K562 (cell line): Measurements from ENCODE around the gene RPS27. TPM values are rescaled to one million over a fixed set of nuclear protein-coding genes. Genes with fewer than 3 reads are reported as not detected.
A peak's percentile ranks its signal among the peaks of the same experiment; 100 is the strongest.

Source experiments
- DNMT1 ChIP-seq: fragments of 450-650 bp; IDR thresholded peaks from 2 replicates; pipeline ENCODE4 v1.6.1; 2016; ENCODE audit warnings: antibody characterized with exemption, mild to moderate bottlenecking
- HNRNPK ChIP-seq: fragments of 200-400 bp; formaldehyde crosslinking; IDR thresholded peaks from one replicate; pipeline ENCODE4 v1.6.1; 2018; ENCODE audit warnings: mild to moderate bottlenecking, low read depth, low read length; ENCODE audit not compliant: poor library complexity, severe bottlenecking
- HNRNPUL1 ChIP-seq: fragments of 200-400 bp; formaldehyde crosslinking; IDR thresholded peaks from 2 replicates; pipeline ENCODE4 v1.6.1; 2017; ENCODE audit warnings: low read length
- IFI16 ChIP-seq: fragments of 250-450 bp; sonication (Bioruptor Pico); IDR thresholded peaks from 2 replicates; pipeline ENCODE4 v2.1.2; 2022; ENCODE audit warnings: mild to moderate bottlenecking, inconsistent platforms
- MLLT1 ChIP-seq, 2 experiments: fragments of 450-650 bp; IDR thresholded peaks; 2 replicates each; pipeline ENCODE4 v1.6.1; 2016
- OTX1 ChIP-seq: fragments of 450-650 bp; formaldehyde crosslinking; IDR thresholded peaks from 2 replicates; pipeline ENCODE4 v1.4.0; 2022; ENCODE audit warnings: mild to moderate bottlenecking
- SAFB ChIP-seq: fragments of 200-400 bp; formaldehyde crosslinking; IDR thresholded peaks from 2 replicates; pipeline ENCODE4 v1.6.1; 2017; ENCODE audit warnings: low read depth, low read length, borderline replicate concordance
- ZEB2 ChIP-seq: fragments of 450-650 bp; IDR thresholded peaks from 2 replicates; pipeline ENCODE4 v1.6.1; 2016
- polyA plus RNA-seq, 8 experiments: library from polyadenylated mRNA; depleted of rRNA in 4 of 8; stranded (reverse) in 5 of 8; unstranded in 3 of 8; fragments of >200 nt; fragmentation: Nextera tagmentation in 2 of 8; fragmentation: Illumina TruSeq in 1 of 8; extraction: Ambion mirVana in 2 of 8; extraction: Trizol in 1 of 8; gene quantifications; 2 replicates each; pipeline versions ENCODE4 v1.2.1 to v1.2.3, GENCODE V29; 2011 to 2014; ENCODE audit warnings: inconsistent platforms in 1 of 8, missing spikeins in 1 of 8
- total RNA-seq, 7 experiments: library from RNA; depleted of rRNA in 6 of 7; stranded (reverse); fragments of >200 nt in 6 of 7; fragmentation: Illumina TruSeq in 2 of 7; extraction: Trizol in 2 of 7; gene quantifications; 2 replicates each; pipeline versions ENCODE4 v1.2.1 to v1.2.3, GENCODE V29; 2011 to 2021; ENCODE audit warnings: low replicate concordance in 1 of 7
- TF ChIP-seq, protein P1 (sequence below): fragments of 450-650 bp; IDR thresholded peaks from 2 replicates; pipeline ENCODE4 v1.6.1; 2016; ENCODE audit warnings: mild to moderate bottlenecking, moderate library complexity
- TF ChIP-seq, protein P2 (sequence below): fragments of 250-450 bp; sonication (Bioruptor Pico); IDR thresholded peaks from 2 replicates; pipeline ENCODE4 v1.8.0; 2022; ENCODE audit warnings: inconsistent platforms
- TF ChIP-seq, protein P3 (sequence below): fragments of 450-650 bp; formaldehyde crosslinking; IDR thresholded peaks from 2 replicates; pipeline ENCODE4 v1.4.0; 2020; ENCODE audit warnings: mild to moderate bottlenecking

Gene RPS27
- total and polyA plus RNA-seq, 9 of the 15 experiments (the other 6 are each of a cell fraction or from before 2014, with no cell fraction given) = 2,091 to 9,377 (median 6,706) TPM

DNA sequence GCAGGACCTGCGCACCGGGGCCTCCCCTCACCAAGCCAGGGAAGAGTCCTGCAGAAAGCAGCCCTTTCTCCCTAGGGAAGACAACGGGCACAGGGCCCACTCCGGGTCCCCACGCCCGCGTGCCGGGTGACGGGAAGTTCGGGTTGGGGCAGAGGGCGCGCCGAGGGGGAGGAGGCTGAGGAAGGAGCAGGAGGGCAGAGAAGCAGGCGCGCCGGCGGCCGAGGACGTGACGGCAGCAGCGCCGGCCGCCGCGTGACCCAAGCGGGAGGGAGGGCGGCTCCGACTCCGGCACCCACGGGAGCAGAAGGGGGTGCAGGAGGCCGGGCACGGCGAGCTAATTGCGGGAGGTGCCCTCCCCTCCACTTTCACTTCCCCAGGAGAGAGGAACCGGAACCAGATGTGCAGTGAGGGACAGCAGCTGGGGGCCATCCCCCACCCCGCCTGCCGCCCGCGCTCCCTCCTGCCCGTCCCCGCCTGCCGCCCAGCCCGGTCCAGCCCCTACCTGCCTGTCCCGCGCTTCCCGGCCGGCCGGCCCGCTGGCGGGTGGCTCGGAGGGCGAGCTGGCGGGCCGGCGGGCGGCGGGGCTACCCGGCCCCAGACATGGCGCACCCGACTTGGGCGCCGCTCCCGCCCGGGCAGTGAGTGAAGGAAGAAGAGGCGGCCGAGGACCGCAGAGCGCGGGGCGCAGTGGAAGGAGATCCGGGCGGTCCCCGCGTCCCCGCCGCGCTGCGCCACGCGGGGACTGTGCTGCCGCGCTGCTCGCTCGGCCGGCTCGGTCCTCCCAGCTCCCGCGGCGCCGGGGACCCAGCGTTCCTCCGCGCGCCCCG lies 44.6 kb upstream of the RPS27 start (continued):
- TF ChIP-seq, protein P1, sequence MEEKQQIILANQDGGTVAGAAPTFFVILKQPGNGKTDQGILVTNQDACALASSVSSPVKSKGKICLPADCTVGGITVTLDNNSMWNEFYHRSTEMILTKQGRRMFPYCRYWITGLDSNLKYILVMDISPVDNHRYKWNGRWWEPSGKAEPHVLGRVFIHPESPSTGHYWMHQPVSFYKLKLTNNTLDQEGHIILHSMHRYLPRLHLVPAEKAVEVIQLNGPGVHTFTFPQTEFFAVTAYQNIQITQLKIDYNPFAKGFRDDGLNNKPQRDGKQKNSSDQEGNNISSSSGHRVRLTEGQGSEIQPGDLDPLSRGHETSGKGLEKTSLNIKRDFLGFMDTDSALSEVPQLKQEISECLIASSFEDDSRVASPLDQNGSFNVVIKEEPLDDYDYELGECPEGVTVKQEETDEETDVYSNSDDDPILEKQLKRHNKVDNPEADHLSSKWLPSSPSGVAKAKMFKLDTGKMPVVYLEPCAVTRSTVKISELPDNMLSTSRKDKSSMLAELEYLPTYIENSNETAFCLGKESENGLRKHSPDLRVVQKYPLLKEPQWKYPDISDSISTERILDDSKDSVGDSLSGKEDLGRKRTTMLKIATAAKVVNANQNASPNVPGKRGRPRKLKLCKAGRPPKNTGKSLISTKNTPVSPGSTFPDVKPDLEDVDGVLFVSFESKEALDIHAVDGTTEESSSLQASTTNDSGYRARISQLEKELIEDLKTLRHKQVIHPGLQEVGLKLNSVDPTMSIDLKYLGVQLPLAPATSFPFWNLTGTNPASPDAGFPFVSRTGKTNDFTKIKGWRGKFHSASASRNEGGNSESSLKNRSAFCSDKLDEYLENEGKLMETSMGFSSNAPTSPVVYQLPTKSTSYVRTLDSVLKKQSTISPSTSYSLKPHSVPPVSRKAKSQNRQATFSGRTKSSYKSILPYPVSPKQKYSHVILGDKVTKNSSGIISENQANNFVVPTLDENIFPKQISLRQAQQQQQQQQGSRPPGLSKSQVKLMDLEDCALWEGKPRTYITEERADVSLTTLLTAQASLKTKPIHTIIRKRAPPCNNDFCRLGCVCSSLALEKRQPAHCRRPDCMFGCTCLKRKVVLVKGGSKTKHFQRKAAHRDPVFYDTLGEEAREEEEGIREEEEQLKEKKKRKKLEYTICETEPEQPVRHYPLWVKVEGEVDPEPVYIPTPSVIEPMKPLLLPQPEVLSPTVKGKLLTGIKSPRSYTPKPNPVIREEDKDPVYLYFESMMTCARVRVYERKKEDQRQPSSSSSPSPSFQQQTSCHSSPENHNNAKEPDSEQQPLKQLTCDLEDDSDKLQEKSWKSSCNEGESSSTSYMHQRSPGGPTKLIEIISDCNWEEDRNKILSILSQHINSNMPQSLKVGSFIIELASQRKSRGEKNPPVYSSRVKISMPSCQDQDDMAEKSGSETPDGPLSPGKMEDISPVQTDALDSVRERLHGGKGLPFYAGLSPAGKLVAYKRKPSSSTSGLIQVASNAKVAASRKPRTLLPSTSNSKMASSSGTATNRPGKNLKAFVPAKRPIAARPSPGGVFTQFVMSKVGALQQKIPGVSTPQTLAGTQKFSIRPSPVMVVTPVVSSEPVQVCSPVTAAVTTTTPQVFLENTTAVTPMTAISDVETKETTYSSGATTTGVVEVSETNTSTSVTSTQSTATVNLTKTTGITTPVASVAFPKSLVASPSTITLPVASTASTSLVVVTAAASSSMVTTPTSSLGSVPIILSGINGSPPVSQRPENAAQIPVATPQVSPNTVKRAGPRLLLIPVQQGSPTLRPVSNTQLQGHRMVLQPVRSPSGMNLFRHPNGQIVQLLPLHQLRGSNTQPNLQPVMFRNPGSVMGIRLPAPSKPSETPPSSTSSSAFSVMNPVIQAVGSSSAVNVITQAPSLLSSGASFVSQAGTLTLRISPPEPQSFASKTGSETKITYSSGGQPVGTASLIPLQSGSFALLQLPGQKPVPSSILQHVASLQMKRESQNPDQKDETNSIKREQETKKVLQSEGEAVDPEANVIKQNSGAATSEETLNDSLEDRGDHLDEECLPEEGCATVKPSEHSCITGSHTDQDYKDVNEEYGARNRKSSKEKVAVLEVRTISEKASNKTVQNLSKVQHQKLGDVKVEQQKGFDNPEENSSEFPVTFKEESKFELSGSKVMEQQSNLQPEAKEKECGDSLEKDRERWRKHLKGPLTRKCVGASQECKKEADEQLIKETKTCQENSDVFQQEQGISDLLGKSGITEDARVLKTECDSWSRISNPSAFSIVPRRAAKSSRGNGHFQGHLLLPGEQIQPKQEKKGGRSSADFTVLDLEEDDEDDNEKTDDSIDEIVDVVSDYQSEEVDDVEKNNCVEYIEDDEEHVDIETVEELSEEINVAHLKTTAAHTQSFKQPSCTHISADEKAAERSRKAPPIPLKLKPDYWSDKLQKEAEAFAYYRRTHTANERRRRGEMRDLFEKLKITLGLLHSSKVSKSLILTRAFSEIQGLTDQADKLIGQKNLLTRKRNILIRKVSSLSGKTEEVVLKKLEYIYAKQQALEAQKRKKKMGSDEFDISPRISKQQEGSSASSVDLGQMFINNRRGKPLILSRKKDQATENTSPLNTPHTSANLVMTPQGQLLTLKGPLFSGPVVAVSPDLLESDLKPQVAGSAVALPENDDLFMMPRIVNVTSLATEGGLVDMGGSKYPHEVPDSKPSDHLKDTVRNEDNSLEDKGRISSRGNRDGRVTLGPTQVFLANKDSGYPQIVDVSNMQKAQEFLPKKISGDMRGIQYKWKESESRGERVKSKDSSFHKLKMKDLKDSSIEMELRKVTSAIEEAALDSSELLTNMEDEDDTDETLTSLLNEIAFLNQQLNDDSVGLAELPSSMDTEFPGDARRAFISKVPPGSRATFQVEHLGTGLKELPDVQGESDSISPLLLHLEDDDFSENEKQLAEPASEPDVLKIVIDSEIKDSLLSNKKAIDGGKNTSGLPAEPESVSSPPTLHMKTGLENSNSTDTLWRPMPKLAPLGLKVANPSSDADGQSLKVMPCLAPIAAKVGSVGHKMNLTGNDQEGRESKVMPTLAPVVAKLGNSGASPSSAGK = no peak
- TF ChIP-seq, protein P2, sequence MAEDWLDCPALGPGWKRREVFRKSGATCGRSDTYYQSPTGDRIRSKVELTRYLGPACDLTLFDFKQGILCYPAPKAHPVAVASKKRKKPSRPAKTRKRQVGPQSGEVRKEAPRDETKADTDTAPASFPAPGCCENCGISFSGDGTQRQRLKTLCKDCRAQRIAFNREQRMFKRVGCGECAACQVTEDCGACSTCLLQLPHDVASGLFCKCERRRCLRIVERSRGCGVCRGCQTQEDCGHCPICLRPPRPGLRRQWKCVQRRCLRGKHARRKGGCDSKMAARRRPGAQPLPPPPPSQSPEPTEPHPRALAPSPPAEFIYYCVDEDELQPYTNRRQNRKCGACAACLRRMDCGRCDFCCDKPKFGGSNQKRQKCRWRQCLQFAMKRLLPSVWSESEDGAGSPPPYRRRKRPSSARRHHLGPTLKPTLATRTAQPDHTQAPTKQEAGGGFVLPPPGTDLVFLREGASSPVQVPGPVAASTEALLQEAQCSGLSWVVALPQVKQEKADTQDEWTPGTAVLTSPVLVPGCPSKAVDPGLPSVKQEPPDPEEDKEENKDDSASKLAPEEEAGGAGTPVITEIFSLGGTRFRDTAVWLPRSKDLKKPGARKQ = no peak
- TF ChIP-seq IFI16 (CRISPR knock-in tag) = no peak
- 0 out of 2 replicates have a peak, but pooled peaks have one; percentile 4 for TF ChIP-seq OTX1 (CRISPR knock-in tag)
- TF ChIP-seq HNRNPK = no peak
- no peak for TF ChIP-seq HNRNPUL1
- no peak for TF ChIP-seq MLLT1 (IDR thresholded peaks at IDR 0.05)
- TF ChIP-seq, protein P3, sequence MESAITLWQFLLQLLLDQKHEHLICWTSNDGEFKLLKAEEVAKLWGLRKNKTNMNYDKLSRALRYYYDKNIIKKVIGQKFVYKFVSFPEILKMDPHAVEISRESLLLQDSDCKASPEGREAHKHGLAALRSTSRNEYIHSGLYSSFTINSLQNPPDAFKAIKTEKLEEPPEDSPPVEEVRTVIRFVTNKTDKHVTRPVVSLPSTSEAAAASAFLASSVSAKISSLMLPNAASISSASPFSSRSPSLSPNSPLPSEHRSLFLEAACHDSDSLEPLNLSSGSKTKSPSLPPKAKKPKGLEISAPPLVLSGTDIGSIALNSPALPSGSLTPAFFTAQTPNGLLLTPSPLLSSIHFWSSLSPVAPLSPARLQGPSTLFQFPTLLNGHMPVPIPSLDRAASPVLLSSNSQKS (CRISPR knock-in tag) = no peak
- TF ChIP-seq ZEB2 = no peak
- no peak for TF ChIP-seq DNMT1
- no peak for TF ChIP-seq SAFB
